Stomach (tissue), 9 donors: ENCODE data around the gene GLRA3. TPM values are rescaled to one million over a fixed set of nuclear protein-coding genes. Genes with fewer than 3 reads are reported as not detected.
"Not testable (repeated sequence)": the region's sequence is repeated elsewhere in the genome, so short reads cannot be mapped to it uniquely, and the experiment has no call there.

Experiments
- DNase-seq, 2 donors: peaks; one replicate each; pipeline versions ENCODE4 v3.0.0 to v3.0.0-alpha.2; 2013 to 2019
- H3K27ac ChIP-seq, 5 donors: fragments of 200-600 bp in 4 of 5; sonication (generic) in 4 of 5; one replicate each; pipeline ENCODE4 v1.5.1; 2013 to 2019; ENCODE audit warnings: mild to moderate bottlenecking in 1 of 5, moderate library complexity in 1 of 5
- H3K27me3 ChIP-seq, 3 donors: fragments of 200-600 bp; sonication (generic); one replicate each; pipeline ENCODE4 v1.5.1; 2017 to 2019; ENCODE audit warnings: mixed run types in 1 of 3
- H3K36me3 ChIP-seq, 4 donors: fragments of 200-600 bp; sonication (generic); 1 replicate in 3 of 4; 2 replicates in 1 of 4; pipeline ENCODE4 v1.5.1; 2016 to 2019
- H3K4me1 ChIP-seq, 4 donors: fragments of 200-600 bp; sonication (generic); one replicate each; pipeline ENCODE4 v1.5.1; 2016 to 2019
- H3K4me3 ChIP-seq, 4 donors: fragments of 200-600 bp; sonication (generic) in 3 of 4; one replicate each; pipeline ENCODE4 v1.5.1; 2016 to 2019; ENCODE audit warnings: mild to moderate bottlenecking in 1 of 4
- H3K9me3 ChIP-seq, 4 donors: fragments of 200-600 bp; sonication (generic); one replicate each; pipeline ENCODE4 v1.5.1; 2016 to 2019
- CTCF ChIP-seq, 7 experiments: fragments of 450-650 bp in 4 of 7; fragments of 200-600 bp in 3 of 7; sonication (generic) in 3 of 7; IDR thresholded peaks; one replicate each; pipeline ENCODE4 v1.5.1; 2016 to 2019; ENCODE audit warnings: antibody characterized with exemption in 7 of 7, control low read depth in 2 of 7, mild to moderate bottlenecking in 1 of 7
- EP300 ChIP-seq: sonication (generic); formaldehyde crosslinking; IDR thresholded peaks from one replicate; pipeline ENCODE4 v1.6.1; 2017; ENCODE audit warnings: antibody characterized with exemption
- POLR2A ChIP-seq, 4 donors: fragments of 450-650 bp; IDR thresholded peaks; one replicate each; pipeline ENCODE4 v1.6.1; 2016; ENCODE audit warnings: antibody characterized with exemption in 4 of 4, control low read depth in 2 of 4, mild to moderate bottlenecking in 1 of 4, moderate library complexity in 1 of 4
- POLR2AphosphoS5 ChIP-seq, 3 donors: sonication (generic); formaldehyde crosslinking; IDR thresholded peaks; one replicate each; pipeline ENCODE4 v1.6.1; 2016; ENCODE audit warnings: antibody characterized with exemption in 3 of 3
- WGBS, 5 donors: extraction: QIAGEN DNeasy Blood & Tissue Kit in 3 of 5; methylation state at CpG; one replicate each; pipeline versions ENCODE4 v1.1.5 to v1.1.7; 2013 to 2018; 5-methylcytosine and 5-hydroxymethylcytosine counted together
- intact Hi-C: fragments of 100-400 bp; cut with DNase I; formaldehyde crosslinking; loops from one replicate; pipeline ENCODE4 v1.15.1; 2023; ENCODE audit warnings: low total_unique reads
- polyA plus RNA-seq, 3 donors: library from polyadenylated mRNA; stranded (reverse); fragments of 200-250 nt; gene quantifications; one replicate each; pipeline ENCODE4 v1.2.3, GENCODE V29; 2013
- total RNA-seq, 5 donors: library from RNA; depleted of rRNA; stranded (reverse); fragments of >200 nt; gene quantifications; one replicate each; pipeline versions ENCODE4 v1.1.0 to v1.2.3, GENCODE V29; 2014 to 2016
- donor health status: healthy with polysubstance abuse.
- donor health status: Bipolar disorder and iron deficiency.
- donor health status: healthy.

Gene GLRA3
- total and polyA plus RNA-seq, 8 donors: 0.06 to 0.18 TPM; not detected in 6

GRCh38 chr4:174789657-174790056 is 39.4 kb downstream of the GLRA3 start:
- H3K4me1 ChIP-seq: no peaks in the 10 kb centered on the region
- intact Hi-C loops: no loop called here
- H3K36me3 ChIP-seq: no peaks in the 10 kb centered on the region
- H3K9me3 ChIP-seq: no peaks in the 10 kb centered on the region
- no peak for DNase-seq
- no peak overlapping the region for H3K27ac ChIP-seq
- no peaks in the 10 kb centered on the region for H3K27me3 ChIP-seq
- TF ChIP-seq CTCF (IDR thresholded peaks at IDR 0.05) (no peak), POLR2AphosphoS5 (IDR thresholded peaks at IDR 0.05) (no peak), POLR2A (IDR thresholded peaks at IDR 0.05) (no peak), EP300 (no peak)
- no peak overlapping the region for H3K4me3 ChIP-seq

- H3K9me3 ChIP-seq, H3K4me3 ChIP-seq, H3K27ac ChIP-seq, H3K4me1 ChIP-seq, intact Hi-C loops, H3K27me3 ChIP-seq, DNase-seq, H3K36me3 ChIP-seq: not testable (repeated sequence)
- WGBS, 5 donors: 85 to 96% (median 91%) methylated on average over 15 to 21 of the region's 28 CpGs
These were observed 50.6 kb downstream of the GLRA3 start for GRCh38 chr4:174778274-174778986.

GRCh38 chr4:174775366-174775765 is 53.7 kb downstream of the GLRA3 start:
- H3K27ac ChIP-seq: no peak overlapping the region
- DNase-seq: no peak
- 0 to 9% (median 5%) methylated on average over 1 of the region's 1 CpG for WGBS, 5 donors
- intact Hi-C loops: no loop called here
- H3K36me3 ChIP-seq: no peaks in the 10 kb centered on the region
- no peaks in the 10 kb centered on the region for H3K27me3 ChIP-seq
- H3K4me3 ChIP-seq: no peak overlapping the region
- no peaks in the 10 kb centered on the region for H3K4me1 ChIP-seq
- H3K9me3 ChIP-seq: no peaks in the 10 kb centered on the region
- TF ChIP-seq POLR2AphosphoS5 (IDR thresholded peaks at IDR 0.05) (no peak), CTCF (IDR thresholded peaks at IDR 0.05) (no peak), POLR2A (IDR thresholded peaks at IDR 0.05) (no peak), EP300 (no peak)

GRCh38 chr4:174764105-174764729 is 64.8 kb downstream of the GLRA3 start:
- no peak for TF ChIP-seq EP300
- TF ChIP-seq POLR2AphosphoS5 (IDR thresholded peaks at IDR 0.05): no peak
- peak in 4 of 7 experiments; percentile 15 to 46 (median 33) for TF ChIP-seq CTCF (IDR thresholded peaks at IDR 0.05)
- no peak for TF ChIP-seq POLR2A (IDR thresholded peaks at IDR 0.05)
- DNase-seq: peak in 1 of 2 donors; percentile 62
- intact Hi-C loops: loop anchor here (10.0 kb wide), 1 partner anchor 771 kb away; no protein-coding TSS in a partner anchor

More at GRCh38 chr4:174764105-174764729, 64.8 kb downstream of the GLRA3 start:
- H3K27ac ChIP-seq: no peak overlapping the region
- no peaks in the 10 kb centered on the region for H3K36me3 ChIP-seq
- 47 to 62% (median 52%) methylated on average over 7 of the region's 7 CpGs for WGBS, 5 donors
- H3K4me1 ChIP-seq: no peaks in the 10 kb centered on the region
- H3K27me3 ChIP-seq: no peaks in the 10 kb centered on the region
- H3K4me3 ChIP-seq: no peak overlapping the region
- no peaks in the 10 kb centered on the region for H3K9me3 ChIP-seq
